HG03457 (cell line): Measurements from ENCODE around the gene DSCAM.

Source experiments
- ATAC-seq: cut with Tn5 transposase; IDR thresholded peaks from one replicate; pipeline ENCODE4 v1.9.1; 2021; ENCODE audit warnings: moderate number of reproducible peaks; ENCODE audit not compliant: unreplicated experiment

Gene DSCAM

DNA sequence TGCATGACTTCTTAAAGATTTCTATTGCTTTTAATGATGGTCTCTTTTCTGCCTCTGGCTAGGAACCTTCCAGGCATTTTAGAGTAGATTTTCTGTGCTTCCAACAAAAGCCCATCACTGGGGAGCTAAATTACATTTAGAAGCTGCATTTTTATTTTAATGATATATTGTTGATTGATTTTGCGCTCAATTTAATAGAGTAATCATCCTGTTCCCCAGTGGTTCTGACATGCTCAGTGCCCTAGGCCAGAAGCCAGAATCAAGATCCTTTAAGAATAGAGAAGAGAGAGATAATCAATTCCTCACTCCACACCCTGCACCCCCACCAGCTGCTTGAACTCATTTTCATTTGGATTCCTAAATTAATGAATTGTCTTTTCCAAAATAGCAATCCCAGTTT lies 881.9 kb downstream of the DSCAM start:
- no peak for ATAC-seq

- no peak for ATAC-seq
Measured at GRCh38 chr21:39961251-39961650, 885.7 kb downstream of the DSCAM start.
